Rectal smooth muscle tissue (tissue), 1 donor: Measurements from ENCODE around the gene PRUNE2.

ENCODE experiments used
- H3K27ac ChIP-seq: one replicate; pipeline ENCODE4 v1.7.0; 2013; ENCODE audit warnings: low read depth, low read length, inconsistent platforms
- H3K27me3 ChIP-seq: one replicate; pipeline ENCODE4 v1.7.0; 2013; ENCODE audit warnings: low read length; ENCODE audit not compliant: control insufficient read depth, insufficient read depth
- H3K36me3 ChIP-seq: one replicate; pipeline ENCODE4 v1.7.0; 2013; ENCODE audit warnings: low read length; ENCODE audit not compliant: control insufficient read depth, insufficient read depth
- H3K4me1 ChIP-seq: one replicate; pipeline ENCODE4 v1.7.0; 2013; ENCODE audit warnings: low read length; ENCODE audit not compliant: control insufficient read depth, insufficient read depth
- H3K4me3 ChIP-seq: one replicate; pipeline ENCODE4 v1.7.0; 2013; ENCODE audit warnings: low read length
- H3K9ac ChIP-seq: one replicate; pipeline ENCODE4 v1.7.0; 2013; ENCODE audit warnings: low read length

PRUNE2 gene

DNA sequence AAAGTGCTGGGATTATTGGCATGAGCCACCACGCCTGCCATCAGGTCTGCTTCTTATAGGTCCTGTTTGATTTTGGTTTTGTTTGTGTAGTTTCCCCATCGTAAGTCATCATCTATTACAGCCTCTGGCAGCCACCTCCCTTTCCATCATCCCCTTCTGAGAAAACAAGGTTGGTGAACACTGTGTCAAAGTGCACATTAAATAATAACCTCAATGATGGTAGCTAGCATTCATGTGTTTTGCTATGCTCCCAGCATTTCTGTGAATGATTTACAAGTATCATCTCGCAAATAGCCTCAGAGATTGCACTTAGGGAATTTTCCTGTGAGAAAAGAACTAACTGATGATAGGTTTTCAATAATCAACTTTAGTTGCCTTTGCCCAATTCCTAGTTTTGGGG is 9.9 kb downstream of the PRUNE2 start:
- H3K27me3 ChIP-seq, result no peaks in the 10 kb centered on the region
- H3K36me3 ChIP-seq, result no peaks in the 10 kb centered on the region
- no peak overlapping the region for H3K9ac ChIP-seq
- peaks cover 48% of the 10 kb centered on the region for H3K4me1 ChIP-seq
- H3K4me3 ChIP-seq, result no peak overlapping the region
- H3K27ac ChIP-seq, result peak overlapping the region; percentile 59

DNA sequence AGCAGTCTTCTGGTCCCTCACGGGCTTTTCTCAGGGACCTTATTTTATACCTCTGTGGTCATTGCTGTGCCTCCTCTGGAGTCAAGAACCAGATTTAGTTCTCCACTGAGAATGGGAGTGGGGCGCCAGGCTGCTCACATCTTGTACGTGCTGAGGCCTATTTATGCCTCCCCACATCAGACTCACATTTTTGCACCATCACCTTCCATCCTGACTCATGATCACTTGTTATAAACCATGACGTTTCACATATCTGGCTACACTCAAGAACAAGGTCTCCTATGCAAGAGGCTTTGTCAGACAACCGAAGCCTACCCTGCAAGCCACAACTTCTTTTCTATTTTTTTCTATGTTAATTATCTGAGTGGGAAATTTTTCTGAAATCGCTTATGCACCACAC is 10.7 kb downstream of the PRUNE2 start:
- Histone ChIP-seq H3K9ac (no peak overlapping the region), H3K4me1 (peaks cover 41% of the 10 kb centered on the region), H3K27me3 (no peaks in the 10 kb centered on the region), H3K27ac (peak overlapping the region; percentile 94), H3K4me3 (no peak overlapping the region), H3K36me3 (no peaks in the 10 kb centered on the region)

DNA sequence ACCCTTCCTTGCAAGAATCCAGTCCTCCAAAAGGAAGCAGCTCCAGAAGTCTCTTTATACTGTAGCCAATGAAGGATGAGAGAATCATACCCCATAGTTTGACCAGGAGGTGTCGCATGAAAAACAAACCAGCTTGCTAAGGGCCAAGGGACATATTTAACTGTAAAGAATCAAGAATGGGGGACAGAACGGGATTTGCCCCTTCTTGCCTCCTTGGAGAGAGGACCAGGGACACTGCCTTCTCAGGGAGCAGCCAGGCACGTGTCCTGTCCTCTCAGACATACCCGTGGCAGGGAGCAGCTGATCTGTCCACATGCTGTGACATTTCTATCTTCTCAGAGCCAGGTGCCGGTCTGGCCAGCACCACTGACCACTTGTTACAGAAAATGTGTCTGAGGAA is 11.7 kb downstream of the PRUNE2 start:
- H3K4me3 ChIP-seq, result no peak overlapping the region
- H3K36me3 ChIP-seq, result no peaks in the 10 kb centered on the region
- no peak overlapping the region for H3K9ac ChIP-seq
- H3K27me3 ChIP-seq, result no peaks in the 10 kb centered on the region
- H3K4me1 ChIP-seq, result peaks cover 40% of the 10 kb centered on the region
- peak overlapping the region; percentile 94 for H3K27ac ChIP-seq

DNA sequence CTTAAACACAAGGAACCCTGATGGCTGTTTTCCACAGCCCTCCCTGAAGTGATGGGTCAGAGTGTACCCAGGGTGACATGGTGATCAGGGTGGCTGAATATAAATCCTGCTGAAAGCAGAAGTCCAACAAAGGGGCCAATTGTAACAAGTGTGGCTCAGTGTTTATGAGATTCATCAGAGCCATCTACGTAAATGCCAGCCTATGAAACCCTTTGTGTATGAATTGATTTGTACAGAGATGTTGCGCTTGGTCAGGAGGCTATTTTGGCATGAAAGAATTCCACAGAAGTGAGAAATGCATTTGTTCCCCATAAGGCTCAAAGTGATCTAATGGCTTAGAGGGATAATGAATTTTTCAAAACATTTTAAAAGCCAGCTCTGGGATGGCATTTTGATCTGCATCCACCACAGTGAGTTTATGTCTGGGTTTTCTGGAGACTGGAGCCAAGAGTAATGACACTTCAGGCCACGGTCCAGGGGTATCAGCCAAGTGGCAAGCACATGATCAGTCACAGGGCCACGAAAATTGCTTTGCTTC is 12.4 kb downstream of the PRUNE2 start:
- Histone ChIP-seq H3K9ac (no peak overlapping the region), H3K36me3 (no peaks in the 10 kb centered on the region), H3K27me3 (no peaks in the 10 kb centered on the region), H3K27ac (peak overlapping the region; percentile 94), H3K4me1 (peaks cover 34% of the 10 kb centered on the region), H3K4me3 (no peak overlapping the region)

DNA sequence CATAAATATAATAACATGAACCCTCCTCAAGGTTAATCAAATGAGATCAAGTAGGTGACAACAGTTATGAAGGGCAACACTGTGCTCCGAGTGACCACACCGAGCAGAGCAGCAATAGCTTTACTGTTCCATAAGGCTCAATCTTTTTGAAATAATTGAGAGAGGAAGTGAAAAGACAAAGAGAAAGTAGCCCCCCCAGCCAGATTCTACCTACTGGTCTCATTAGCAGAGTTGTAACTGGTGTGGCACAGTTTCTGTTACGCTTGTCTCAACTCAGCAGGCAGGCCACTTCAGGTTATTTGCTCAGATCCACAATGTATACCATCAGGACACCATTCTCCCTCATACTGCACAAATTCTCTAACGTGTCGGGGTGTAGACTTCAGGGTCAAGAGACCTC is 14.0 kb downstream of the PRUNE2 start:
- Histone ChIP-seq H3K27ac (peak overlapping the region; percentile 65), H3K4me3 (no peak overlapping the region), H3K4me1 (peaks cover 36% of the 10 kb centered on the region), H3K36me3 (no peaks in the 10 kb centered on the region), H3K9ac (no peak overlapping the region), H3K27me3 (no peaks in the 10 kb centered on the region)

DNA sequence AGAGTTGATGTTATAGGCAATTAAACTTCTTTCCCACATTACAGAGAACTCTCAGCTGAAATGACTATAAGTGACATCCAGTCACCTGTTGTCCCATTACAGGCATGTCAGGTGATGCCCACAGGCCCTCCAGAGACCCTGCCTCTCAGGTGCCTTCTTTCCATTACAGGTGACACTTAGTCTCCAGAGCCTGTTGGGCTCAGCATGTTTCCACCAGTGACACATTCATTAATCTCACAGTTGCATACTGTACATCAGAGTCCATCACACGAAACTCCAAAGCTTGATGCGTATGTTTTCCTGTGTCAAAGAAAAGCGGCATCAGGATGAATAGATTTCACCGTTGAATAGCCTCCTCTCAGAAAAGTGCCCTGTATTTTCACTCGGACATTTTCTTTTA is 14.6 kb downstream of the PRUNE2 start:
- Histone ChIP-seq H3K4me3 (no peak overlapping the region), H3K9ac (no peak overlapping the region), H3K27ac (peak overlapping the region; percentile 65), H3K27me3 (no peaks in the 10 kb centered on the region), H3K36me3 (no peaks in the 10 kb centered on the region), H3K4me1 (peaks cover 35% of the 10 kb centered on the region)

DNA sequence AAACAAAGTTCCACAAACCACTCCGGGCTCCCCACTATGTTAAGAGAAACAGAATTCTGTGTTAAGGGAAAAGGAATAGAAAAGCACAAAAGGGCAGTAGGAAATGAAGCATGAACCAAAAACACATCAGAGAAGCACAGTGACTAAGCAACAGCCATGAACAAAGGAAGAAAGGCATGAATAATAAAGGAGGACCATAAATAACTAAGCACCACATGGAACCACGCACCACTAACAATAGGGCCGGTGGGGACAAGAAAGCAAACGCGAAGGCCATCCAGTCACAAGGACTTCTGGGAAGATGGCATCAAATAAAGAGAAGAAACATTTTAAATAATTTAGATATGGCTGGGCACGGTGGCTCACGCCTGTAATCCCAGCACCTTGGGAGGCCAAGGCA is 18.0 kb downstream of the PRUNE2 start:
- Histone ChIP-seq H3K27ac (peak overlapping the region; percentile 71), H3K27me3 (no peaks in the 10 kb centered on the region), H3K9ac (no peak overlapping the region), H3K36me3 (no peaks in the 10 kb centered on the region), H3K4me1 (peaks cover 25% of the 10 kb centered on the region), H3K4me3 (peak overlapping the region; percentile 27)

DNA sequence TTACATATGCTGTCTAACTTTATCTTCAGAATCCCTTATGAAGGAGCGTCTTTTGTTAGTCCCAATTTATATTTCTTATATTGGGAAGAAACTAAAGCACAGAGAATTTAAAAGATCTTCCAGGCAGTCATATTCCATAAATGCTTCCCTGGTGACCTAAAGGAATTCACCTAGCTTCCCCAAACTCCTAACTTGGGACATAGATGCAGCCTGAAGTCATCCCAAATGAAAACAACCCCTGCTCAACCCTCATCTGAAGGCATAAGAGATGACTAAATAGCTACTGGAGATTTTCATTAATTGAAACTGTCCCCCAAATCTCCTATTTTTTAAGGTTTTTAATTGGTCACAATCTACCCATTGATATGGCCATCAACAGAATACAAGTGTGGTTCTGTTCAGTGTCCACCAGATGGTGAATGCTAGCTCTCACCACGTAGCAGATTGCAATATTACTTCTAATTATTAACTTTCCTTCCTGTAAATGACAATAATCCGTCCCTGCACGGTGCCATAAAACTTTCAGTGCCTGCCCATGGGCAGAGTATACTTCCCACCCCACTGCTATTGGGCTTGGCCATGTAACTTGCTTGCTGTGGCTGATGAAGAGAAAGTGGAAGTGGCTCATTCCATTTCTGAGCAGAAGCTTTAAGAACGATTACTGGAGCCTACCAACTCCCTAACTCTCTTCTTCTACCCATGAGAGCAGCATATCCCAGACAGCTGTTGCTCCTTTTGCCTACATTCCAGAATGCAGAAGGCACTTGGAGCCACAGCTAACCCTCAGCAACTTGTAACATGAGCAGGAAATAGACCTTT is 18.7 kb downstream of the PRUNE2 start:
- no peaks in the 10 kb centered on the region for H3K27me3 ChIP-seq
- peaks cover 22% of the 10 kb centered on the region for H3K4me1 ChIP-seq
- H3K27ac ChIP-seq, result peak overlapping the region; percentile 71
- no peaks in the 10 kb centered on the region for H3K36me3 ChIP-seq
- no peak overlapping the region for H3K9ac ChIP-seq
- H3K4me3 ChIP-seq, result peak overlapping the region; percentile 27

DNA sequence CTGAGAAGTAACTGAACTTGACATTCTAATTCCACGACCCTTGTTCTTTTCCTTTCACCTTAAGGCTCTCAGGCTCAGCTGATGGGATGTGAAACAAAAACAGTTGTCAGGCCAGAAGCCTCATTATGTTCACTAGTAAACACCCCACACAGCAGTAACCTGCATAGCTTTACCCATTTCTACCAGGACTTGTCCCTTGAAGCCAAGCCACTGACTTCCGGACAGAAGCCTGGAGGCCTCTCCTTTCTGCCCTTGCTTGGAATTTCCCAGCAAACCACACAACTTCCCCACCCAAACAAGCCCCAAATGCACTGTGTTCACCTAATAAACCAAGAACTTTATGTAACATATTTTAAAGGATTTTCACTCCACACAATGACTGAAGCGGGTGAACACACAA is 19.6 kb downstream of the PRUNE2 start:
- Histone ChIP-seq H3K27ac (peak overlapping the region; percentile 27), H3K36me3 (no peaks in the 10 kb centered on the region), H3K4me1 (peaks cover 22% of the 10 kb centered on the region), H3K9ac (no peak overlapping the region), H3K4me3 (peak overlapping the region; percentile 16), H3K27me3 (no peaks in the 10 kb centered on the region)

DNA sequence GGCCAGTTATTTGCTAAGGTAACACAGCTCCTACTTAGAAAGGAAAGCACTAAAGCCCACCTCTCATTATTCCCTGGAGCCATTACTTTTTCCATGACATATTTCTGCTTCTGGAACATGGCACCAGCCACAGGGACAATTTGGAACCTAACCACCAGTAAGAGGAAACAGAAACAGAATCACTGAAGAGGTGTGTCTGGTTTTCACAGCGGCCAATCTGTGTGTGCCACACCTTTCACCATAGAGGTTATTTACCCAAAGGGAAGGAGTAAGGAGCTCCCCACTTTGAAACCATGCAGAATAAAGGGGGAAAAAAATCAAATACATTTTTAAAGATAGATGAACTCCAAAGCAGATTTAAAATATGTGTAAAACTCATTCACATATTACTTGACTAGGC is 21.1 kb downstream of the PRUNE2 start:
- peaks cover 22% of the 10 kb centered on the region for H3K4me1 ChIP-seq
- peak overlapping the region; percentile 28 for H3K27ac ChIP-seq
- no peaks in the 10 kb centered on the region for H3K36me3 ChIP-seq

DNA sequence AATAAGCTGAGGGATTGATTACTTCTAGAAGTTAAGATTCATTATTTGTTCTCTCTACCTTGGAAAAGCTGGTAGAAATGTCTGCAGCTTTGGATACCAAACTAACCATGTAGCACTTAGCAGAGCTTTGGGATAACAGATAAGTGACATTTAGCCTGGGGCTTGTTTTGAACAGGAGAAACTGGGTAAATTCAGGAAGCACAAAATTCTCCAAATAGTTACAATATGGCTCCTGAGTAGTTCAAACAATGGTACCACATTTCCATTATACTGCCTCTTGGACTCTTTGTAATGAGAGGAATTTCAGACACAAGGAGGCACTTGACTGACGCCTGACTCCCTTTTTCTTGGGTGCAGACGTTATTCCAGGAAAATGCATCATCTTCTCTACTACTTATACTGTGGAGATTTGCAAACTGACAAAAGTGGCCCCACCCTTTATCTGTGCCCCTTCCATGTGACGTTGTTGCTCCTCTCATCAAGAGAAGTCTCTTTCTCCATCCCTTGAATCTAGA is 22.5 kb downstream of the PRUNE2 start:
- H3K4me1 ChIP-seq, result peaks cover 27% of the 10 kb centered on the region
- H3K27ac ChIP-seq, result no peak overlapping the region
- H3K36me3 ChIP-seq, result no peaks in the 10 kb centered on the region
- no peak overlapping the region for H3K9ac ChIP-seq
- H3K4me3 ChIP-seq, result no peak overlapping the region
- no peaks in the 10 kb centered on the region for H3K27me3 ChIP-seq

More for the DNA sequence above, 21.1 kb downstream of the PRUNE2 start:
- no peak overlapping the region for H3K9ac ChIP-seq
- no peaks in the 10 kb centered on the region for H3K27me3 ChIP-seq
- no peak overlapping the region for H3K4me3 ChIP-seq

DNA sequence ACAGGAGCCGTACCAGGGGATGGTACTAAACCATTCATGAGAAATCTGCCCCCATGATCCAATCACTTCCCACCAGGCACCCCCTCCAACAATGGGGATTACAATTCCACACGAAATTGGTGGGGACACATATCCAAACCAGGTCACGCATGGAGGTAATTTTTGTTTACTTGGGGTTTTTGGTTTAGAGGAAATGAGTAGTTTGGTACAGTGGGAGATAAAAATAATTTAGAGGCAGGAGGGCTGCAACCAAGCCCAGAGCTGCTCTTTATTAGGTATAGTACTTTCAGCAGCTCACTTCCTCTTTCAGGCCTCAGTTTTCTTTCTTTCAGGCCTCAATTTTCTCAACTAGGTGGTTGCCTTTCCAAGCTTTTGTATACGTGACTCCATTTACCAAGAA is 23.2 kb downstream of the PRUNE2 start:
- no peak overlapping the region for H3K27ac ChIP-seq

DNA sequence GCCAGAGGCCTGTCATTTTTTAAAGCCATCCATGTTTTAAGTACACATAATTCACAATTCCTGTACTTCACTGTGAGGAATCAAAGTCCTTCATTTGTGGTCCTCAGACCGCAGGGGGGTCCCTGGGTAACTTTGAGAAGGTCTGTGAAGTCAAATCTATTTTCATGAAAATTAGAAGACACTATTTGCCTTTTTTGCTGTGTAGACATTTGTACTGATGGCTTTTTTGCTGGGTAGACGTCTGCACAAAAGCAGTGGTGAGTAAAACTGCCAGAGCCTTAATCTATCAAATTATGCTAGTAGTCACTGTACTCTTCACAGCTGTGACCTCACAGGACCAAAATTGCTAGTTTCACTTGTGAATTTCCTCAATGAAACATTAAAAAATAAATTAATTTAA is 25.7 kb downstream of the PRUNE2 start:
- Histone ChIP-seq H3K9ac (no peak overlapping the region), H3K4me3 (no peak overlapping the region), H3K4me1 (peaks cover 16% of the 10 kb centered on the region), H3K27me3 (no peaks in the 10 kb centered on the region), H3K36me3 (no peaks in the 10 kb centered on the region), H3K27ac (peak overlapping the region; percentile 22)

More for the DNA sequence above, 23.2 kb downstream of the PRUNE2 start:
- H3K4me3 ChIP-seq, result no peak overlapping the region
- H3K36me3 ChIP-seq, result no peaks in the 10 kb centered on the region
- H3K4me1 ChIP-seq, result peaks cover 24% of the 10 kb centered on the region
- H3K9ac ChIP-seq, result no peak overlapping the region
- no peaks in the 10 kb centered on the region for H3K27me3 ChIP-seq
